Kidney tubule cell (primary cell): Measurements from ENCODE around the gene RNF146.
"Not testable (repeated sequence)": the region's sequence is repeated elsewhere in the genome, so short reads cannot be mapped to it uniquely, and the experiment has no call there.

Experiments used
- DNase-seq: peaks from one replicate; pipeline ENCODE4 v3.0.0-alpha.2; 2018; ENCODE audit warnings: low spot score

Gene RNF146

GRCh38 chr6:127282184-127282583 lies 15.5 kb downstream of the RNF146 start:
- no peak for DNase-seq

- DNase-seq = no peak
Observed at GRCh38 chr6:127288705-127289104, 22.0 kb downstream of the RNF146 start.

- DNase-seq = no peak
Observed at GRCh38 chr6:127289934-127290333, 23.3 kb downstream of the RNF146 start.

DNA sequence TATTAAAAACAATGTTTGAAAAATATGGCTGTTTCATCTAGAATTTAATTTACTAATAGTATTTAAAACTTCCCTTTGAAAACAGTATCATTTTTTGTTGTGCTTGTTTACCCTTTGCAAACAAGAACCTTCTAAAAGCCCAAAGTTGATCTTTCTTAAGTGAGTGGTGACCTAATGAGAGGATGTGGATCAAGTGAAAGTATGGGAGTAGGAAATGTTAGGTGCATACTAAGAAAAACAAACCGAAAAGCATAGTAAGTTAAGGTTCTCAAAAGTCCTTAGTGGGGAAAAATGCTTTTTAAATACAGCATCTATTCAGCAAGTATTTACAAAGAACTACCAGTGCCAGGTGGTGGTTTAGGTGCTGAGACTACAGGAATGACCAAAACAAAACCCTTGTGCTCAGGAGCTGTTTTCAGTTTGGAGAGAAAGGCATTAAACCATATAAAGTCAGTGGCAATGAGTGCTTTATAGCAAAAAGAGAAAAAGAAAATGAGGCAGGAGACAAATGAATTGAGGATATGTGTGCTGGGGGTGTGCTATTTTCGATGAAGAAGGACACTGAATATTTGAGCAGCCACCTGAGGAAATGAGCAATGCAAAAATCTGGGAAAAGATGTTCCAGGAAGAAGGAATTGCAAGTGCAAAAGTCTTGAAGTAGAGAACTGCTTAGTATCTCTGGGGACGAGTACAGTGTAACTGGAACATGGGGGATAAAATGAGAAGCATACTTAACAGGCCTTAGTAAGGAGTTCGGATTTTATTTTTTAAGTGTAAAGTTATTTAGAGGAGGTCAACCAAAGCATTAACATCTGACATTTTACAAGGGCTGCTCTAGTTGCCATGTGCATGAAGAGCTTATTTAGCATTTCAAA lies 24.0 kb downstream of the RNF146 start:
- DNase-seq = no peak

DNA sequence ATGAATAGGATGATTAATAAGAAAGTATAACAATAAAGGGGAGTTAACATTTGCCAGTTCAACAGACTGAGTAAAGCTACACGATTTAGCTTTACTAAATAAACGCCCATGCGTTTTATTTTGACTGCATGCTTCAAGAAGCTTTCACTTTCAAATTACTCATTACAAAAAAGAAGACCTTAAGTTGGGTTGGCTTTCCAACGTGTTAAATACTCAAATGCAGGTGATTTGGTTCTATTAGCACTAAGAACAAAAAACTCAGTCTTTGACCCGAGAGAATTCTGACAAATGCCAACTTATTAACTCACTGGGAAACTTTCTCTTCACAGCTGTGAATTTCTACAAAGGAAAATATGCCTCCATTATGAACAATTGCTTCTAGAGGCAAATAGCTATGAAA lies 24.8 kb downstream of the RNF146 start:
- peak; percentile 28 for DNase-seq

- no peak for DNase-seq
Observed at GRCh38 chr6:127297502-127298070, 30.9 kb downstream of the RNF146 start.

DNA sequence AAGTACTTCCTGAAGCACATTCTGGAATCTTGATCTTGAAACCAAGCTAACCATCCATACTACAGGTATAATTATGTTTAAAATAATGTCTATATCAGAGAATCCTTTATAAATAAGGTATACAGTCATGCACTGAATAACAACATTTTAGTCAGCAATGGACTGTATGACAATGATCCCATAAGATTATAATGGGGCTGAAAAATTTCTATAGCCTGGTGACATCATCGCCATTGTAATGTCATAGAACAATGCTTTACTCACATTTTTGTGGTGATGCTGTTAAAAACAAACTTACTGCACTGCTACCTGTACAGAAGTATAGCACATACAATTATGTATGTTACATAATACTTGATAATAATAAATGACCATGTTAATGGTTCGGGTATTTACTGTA lies 31.8 kb downstream of the RNF146 start:
- no peak for DNase-seq

DNA sequence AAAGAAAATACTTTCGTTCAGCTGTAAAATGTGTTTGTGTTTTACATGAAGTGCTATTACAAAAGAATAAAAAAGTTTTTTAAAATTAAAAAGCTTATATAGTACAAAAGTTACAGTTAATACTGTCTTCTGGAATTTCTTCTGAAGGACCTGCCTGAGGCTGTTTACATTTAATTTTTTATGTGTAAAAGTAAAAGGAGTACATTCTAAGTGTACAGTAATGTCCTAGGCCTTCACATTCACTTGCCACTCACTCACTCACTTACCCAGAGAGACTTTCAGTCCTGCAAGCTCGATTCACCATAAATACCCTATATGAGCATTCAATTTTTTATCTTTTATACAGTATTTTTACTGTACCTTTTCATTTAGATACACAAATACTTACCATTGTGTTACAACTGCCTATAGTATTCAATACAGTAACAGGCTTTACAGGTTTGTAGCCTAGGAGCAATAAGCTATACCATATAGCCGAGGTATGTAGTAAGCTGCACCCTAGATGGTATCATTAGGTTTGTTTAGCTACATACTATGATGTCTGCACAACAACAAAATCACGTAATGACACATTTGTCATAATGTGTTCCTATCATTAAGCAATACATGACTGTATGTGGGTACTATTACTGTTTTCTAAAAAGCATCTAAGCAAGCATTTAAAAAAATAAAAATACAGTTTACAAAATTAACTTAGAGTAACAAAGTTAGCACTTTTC lies 33.0 kb downstream of the RNF146 start:
- no peak for DNase-seq

DNA sequence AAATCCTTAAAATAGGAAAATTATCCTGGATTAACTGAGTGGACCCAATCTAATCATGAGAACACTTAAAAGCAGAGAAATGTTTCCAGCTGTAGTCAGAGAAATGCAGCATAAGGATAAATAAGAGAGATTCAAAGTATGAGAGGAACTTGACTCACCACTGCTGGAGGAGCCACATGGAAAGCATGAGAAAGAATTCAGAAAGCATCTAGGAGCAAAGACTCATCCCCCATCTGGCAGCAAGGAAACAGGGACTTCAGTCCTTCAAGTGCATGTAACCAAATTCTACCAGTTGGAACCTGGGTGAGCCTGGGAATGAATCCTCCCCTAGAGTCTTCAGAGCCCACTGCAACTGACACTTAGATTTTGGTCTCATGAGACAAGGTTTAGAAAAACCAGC lies 33.7 kb downstream of the RNF146 start:
- DNase-seq = peak; percentile 69

GRCh38 chr6:127301199-127301700 lies 34.6 kb downstream of the RNF146 start:
- DNase-seq = no peak

DNA sequence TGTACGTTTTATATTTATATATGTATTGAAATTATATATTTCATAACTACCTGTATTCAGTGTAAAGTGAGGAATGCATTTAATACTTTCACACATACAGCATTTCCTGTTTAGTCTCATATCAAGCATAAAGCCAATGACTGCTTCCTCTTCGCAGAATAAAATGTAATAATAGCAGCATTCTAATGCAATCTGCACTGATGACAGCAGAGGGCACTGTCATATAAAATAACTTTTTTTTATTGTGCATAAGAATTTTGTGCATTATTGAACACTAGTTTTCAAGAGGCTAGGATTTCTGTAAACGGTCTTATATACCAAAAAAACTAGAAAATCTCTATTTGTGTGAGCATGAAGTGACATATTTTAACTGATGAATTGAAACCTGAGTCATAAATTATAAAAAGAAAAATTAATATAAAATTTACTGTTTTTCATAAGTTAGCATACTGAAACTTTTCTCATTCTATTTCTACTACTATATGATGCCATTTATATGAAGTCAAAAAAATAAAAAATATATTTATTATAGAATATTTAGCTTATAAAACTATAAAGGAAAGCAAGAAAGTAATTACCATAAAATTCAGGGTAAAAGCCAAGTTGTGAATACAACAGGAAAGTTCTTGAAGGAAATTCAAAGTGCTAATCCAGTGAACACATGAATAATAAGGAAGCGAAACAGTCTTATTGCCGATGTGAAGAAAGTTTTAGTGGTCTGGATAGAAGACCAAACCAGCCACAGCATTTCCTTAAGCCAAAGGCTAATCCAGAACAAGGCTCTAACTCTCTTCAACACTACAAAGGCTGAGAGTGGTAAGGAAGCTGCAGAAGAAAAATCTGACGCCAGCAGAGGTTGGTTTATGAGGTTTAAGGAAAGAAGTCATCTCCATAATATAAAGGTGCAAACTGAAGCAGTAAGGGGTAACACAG lies 36.3 kb downstream of the RNF146 start:
- peak; percentile 61 for DNase-seq

GRCh38 chr6:127303917-127304316 lies 37.3 kb downstream of the RNF146 start:
- DNase-seq = no peak

GRCh38 chr6:127305741-127306140 lies 39.1 kb downstream of the RNF146 start:
- no peak for DNase-seq

- no peak for DNase-seq
Observed at GRCh38 chr6:127317388-127318128, 50.9 kb downstream of the RNF146 start.

DNA sequence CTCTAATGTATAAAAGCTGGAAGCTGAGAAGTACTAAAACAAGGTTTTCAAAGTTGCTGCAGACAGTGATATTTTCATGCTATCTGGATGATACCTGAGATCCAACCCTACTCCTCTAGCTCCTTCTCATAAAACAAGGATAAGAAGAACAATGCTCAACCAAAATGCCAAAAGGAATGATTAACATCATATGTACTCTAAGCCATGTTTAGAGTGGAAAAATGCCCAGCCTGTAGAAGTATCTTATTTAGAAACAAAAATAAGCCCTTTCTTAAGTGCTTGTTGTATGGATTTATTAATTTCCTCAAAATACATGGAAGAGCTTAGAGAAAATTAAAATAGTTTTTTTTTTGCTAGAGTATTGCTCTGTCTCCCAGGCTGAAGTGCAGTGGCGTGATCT lies 53.0 kb downstream of the RNF146 start:
- no peak for DNase-seq

GRCh38 chr6:127328043-127328609 lies 61.5 kb downstream of the RNF146 start:
- peak; percentile 71 for DNase-seq

DNA sequence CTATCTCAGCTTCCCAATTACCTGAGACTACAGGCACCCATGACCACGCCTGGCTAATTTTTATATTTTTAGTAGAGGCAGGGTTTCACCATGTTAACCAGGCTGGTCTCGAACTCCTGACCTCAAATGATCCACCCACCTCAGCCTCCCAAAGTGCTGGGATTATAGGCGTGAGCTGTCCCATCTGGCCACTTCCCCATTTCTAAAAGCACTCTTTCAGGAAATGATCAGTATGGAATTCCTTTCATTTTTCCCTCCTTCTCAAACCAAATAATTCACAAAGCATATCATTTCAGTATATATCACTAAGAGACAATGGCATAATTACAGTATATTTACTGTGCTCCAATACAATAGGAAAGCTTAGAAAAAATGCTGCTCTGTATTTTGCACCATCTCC lies 64.6 kb downstream of the RNF146 start:
- not testable (repeated sequence) for DNase-seq

DNA sequence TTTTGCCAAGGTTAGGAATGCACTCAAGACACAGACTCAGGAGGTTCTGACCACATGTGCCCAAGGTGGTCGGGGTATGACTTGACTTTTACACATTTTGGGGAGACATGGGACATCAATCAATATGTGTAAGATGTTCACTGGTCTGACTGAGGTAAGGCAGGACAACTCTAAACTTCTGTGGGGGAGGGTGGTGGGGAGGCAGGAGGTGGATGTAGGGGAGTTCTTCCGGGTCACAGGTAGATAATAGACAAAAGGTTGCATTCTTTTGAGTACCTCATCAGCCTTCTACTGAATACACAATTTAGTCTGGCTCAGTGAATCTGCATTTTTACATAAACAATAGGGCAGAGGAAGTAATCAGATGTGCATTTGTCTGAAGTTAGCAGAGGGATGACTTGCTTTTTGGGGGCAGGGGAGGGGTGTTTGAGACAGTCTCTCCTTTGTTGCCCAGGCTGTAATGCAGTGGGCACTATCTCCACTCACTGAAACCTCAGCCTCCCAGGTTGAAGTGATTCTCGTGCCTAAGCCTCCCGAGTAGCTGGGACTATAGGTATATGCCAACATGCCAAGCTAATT lies 65.8 kb downstream of the RNF146 start:
- DNase-seq = no peak
